HG03432 (cell line): Measurements from ENCODE around the gene DMRTB1.

Experiments used
- ATAC-seq: cut with Tn5 transposase; IDR thresholded peaks from one replicate; pipeline ENCODE4 v1.9.1; 2021; ENCODE audit warnings: mild to moderate bottlenecking, moderate library complexity; ENCODE audit not compliant: unreplicated experiment

The DMRTB1 gene

DNA sequence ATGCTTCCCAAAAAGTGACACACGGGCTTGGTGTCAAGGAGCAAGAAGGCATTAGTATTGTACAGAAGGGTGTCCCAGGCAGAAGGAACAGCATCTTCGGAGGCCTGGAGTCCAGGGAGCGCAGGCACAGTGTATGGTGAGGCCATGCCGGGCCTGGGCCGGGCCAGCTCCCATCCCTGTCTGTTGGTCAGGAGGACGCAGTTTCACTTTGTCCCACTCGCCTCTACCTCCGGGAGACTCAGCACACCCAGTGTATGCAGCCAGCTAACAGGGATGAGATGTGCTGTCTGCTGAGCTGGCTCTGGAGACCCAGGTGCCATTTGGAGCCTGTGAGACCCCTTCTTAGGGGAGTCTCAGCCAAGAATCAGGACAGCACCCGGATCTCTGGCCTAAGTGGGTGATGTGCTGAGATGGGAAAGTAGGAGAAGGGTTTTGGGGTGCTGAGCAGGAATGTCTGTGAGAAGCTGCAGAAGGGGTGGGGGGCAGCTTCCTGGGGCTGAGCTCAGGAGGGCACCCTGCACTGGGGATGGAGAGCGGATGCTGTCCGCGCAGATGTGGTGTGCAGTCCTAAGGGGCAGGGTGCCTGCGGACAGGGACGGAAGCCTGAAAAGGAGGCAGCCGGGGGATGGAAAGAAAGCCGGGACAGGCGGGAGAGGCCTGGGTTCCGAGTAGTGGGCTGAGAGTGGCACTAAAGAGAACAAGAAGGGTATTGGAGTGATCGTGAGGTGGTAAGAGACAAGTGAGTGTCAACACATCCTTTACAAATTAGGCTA is 25.7 kb downstream of the DMRTB1 start:
- ATAC-seq = no peak

DNA sequence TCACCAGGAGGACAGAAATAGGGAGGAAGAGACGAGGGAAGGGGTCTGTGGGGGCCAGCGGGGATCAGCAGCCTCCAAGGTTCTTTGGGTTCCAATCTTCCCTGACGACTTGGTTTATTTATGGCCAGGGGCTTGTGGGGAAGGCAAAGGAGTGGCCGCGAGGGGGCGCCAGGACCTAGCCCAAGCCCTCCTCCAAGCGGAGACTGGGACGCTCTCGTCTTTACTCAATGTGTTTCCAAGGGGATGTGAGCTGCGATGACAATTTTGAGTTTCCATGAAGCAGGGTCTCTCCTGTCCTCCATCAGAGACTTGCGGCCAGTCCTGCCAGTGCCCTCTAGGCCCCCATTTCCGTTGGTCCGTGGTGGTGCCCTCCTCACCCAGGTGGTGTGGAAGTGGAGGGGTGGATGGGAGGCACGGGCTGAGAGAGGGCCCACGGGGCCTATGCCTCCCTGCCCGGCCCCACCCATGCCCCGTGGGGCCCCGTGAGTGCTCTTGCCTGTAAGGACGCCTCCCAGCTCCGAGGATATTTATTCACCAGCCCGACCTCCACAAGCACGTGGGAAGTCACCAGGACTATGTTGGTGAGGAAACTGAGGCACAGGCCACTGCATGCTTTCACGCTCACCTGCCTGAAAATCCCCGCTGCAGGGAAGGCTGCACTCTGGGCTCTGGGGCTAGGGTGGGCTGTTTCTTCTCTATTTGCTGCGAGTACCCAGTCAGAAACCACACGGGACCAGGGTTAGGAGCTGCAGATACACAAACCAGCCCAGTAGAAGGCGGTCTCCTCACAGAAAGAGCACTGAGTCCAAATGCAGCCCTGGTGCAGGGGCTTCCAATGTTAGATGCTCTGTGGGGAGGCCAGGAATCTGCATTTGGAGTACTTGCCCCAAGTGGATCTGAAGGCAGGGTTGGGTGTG is 26.5 kb downstream of the DMRTB1 start:
- ATAC-seq = no peak

DNA sequence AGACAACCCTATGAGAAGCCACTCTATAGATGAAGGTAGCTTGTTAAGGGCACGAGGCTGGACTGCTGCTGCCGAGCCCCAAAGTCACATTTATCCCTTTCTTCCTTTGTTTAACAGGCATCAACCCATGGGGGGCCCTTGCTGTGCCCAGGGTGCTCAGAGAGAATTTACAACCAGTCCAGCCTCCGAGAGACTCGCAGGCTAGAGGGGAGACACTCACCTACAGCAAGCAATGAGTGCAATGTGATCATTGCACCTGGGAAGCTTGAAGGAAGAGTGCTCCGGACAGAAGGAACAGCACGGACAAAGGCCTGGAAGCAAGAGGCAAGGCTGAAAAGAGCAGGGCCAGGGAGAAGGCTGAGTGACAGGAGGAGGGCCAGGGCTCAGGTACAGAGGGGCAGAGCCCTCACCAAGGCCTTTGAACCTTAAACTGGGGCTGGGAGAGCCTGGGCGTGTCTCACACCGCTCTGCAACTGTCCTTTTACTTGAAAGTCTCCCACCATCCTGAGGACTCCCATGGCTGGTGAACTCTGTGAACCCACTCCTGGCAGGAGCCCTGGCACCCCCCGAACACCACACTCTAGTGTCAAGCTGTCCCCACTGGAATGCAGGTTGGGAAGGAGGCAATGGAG is 27.3 kb downstream of the DMRTB1 start:
- no peak for ATAC-seq

DNA sequence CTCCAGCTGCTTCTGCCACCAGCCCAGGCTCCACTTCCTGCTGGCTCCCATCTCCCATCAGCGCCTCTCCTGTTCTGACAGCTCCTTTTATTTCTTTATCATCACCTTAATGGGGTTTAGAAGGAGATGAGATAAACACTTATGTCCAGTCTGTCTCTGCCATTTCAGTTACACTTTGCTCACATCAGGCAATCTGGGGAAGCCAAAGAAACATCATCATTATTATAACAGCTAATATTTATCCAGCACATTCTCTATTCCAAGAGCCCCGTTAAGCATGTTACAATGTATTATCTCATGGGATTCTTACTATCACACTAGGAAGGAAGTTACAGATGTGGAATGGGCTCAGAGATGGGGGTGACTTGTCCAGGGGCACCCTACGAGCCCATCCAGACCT is 31.2 kb downstream of the DMRTB1 start:
- no peak for ATAC-seq

DNA sequence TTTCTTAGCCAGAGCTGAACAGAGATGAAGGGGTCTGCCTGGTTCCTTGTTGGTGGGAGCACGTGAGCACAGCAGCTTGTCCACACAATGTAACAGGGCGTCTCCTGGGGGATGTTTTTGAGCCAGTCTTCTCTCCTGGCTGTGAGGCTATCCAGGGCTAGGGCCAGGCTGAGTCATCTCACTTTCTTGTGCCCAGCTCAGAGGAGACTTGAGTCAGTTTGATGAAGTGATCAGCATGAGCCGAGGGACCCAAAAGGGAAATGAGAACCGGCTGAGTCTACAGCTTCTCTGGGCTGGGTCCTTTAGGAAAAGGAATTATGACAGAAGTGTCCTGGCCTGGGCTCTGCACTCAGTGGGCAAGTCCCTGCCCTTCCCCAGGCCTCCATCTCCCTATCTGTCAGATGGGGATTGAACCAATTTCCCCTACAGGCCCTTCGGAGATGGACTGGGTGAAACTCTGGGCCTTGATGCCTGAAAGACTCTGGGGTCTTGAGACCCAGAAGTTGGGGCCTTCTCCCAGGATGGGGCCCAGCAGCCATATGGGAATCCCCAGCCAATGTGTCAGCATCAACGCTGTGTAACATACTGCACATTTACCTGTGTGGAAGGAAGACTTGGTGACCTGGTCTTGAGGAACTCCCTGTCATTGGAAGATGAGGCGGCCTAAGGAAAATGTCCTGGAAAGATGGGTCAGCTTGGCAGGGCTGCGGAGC is 36.6 kb downstream of the DMRTB1 start:
- no peak for ATAC-seq

DNA sequence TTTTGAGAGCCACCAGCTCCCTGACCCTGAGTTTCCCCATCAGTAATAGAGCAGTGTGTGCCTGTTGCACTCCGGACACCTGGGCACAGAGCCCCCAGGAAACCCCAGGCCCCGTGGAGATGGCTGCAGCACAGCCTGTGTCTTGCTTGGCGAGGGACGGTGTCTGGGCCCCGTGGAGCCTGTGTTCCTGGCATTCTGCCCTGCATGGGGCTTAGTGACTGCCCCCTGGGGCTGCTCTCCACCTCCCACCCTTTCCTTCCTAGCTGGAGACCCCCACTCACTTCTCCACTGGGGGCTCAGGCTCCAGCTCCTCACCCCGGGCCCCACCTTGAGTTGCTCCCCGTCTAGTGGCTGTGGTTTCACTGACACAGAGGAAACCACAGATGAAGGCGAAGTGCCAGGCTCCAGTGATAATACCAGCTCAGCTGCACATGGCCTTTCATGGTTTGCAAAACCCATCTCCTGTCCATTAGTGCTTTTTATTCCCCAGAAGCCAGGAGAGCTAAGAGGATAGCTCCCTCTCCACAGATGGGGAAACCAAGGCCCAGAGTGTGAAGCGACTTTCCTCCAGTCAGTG is 39.4 kb downstream of the DMRTB1 start:
- no peak for ATAC-seq

DNA sequence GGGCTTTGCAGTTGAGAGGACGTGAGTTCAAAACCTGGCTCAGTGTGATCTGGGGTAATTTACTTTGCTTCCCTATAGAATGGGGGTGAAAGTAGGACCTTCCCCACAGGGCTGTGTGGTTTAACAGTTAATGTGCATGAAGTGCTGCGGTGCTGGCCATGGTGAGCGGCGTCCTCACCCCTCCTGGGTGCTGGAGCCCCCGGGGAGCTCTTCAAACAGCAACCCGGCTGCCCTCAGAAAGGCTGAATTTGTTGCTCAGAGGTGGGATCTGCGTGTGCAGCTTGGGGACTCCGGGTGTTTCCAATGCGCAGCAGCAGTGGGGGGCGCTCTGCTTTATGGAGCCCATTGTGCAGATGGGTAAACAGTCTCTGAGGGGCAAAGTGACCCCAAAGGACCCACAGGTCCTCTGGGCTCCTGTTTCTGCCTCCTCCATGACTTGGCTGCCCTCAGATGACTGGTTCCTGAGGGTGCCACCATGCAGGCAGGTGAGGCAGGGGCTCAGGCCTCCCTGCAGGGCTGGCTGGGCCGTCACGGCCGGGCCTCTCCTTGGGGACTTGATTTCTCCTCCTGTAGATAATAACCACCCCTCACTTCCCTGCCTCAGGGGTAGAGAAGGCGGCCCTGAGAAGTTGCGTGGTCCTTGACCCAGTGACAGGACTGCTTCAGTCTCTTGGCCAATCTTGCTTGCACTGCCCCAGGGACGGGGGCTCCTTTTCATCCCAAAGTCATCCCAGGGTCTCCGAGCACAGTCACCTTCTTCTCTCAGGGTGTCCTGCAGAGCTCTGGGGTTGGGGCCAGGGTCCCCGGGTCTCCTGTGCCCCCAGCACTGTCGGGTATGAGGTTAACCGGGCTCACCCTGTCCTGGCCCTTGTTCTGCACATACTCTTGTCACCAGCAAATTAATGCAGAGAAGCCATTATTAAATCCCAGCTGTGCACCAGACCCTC is 40.3 kb downstream of the DMRTB1 start:
- ATAC-seq = no peak

DNA sequence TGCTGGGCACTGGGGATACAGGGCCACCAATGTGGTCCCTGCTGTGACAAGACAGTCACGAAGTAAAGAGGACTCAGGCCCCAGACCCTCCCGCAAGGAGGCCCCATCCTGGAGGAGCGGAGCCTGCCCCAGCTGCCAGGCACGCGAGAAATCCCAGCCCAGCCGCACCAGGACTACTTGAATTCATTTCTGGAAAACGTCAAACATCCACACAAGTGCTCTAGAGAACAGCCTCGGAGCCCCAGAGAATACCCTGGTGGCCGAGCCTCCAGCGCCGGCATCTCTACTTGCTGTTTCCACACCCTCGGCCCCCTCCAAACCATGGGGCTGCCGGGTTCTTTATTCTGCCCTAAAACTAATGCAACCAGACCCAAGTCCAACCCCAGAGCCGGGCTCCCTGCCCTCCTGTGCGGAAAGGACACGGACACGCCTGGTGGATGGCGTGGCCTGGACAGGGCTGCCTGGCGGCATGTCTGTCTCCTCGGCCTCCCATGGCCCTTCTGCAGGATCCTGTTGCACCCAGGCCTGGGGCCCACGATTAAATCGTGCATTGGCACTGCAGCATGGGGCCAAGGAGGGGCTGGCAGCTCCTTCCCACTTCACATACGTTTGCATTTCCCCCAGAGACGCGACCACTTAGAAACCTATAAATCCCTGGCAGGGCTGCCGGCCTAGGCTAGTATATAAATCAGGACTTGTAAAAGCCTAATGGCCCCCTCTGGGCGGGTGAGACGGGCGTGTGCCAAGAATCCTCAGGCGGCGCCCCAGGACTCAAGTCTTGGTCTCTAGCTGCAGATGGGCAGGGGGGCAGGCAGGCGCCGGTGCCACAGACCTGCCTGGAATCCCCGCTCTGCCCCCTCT is 41.2 kb downstream of the DMRTB1 start:
- ATAC-seq = no peak

DNA sequence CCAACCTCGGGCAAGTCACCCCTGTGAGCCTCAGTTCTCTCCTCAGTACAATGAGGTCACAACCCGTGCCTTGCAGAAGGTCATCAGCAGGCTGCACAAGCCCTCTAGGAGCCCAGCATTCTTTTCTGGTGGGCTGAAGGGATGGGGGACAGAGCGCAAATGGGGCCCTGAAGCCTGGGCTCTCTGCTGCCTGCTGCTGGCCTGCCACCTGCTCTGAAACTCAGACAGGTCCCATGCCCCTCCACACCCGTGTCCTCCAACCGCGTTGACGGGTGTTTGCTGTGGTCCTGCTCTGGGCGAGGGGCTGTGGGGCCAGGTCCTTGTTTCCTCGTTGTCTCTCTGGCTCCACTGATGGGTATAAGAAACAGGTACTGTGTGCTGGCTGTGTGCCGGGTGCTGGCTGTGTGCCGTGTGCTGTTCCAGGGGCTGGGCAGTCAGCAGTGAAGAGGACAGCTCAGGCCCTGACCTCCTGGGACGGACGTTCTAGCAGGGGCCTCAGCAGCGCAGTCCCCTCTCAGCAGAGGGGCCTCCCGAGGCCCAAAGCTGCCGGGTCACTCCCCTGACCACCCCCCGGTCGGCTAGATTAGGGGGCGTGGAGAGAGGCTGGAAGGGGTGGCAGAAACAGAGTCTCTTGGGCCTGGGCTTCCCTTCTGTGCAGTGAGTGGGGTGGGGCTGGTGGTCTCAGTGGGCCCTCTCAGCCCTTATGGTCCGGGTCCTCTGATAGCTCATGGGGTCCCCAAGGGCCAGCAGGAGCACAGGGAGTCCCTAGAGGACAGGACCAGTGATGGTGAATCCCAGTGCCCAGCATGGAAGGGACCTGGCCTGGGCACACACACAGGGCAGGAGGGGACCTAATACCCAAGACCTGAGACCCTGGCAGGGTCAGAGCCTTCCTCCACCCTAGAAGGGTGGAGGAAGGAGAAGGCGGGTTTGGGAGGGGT is 42.1 kb downstream of the DMRTB1 start:
- ATAC-seq = no peak

DNA sequence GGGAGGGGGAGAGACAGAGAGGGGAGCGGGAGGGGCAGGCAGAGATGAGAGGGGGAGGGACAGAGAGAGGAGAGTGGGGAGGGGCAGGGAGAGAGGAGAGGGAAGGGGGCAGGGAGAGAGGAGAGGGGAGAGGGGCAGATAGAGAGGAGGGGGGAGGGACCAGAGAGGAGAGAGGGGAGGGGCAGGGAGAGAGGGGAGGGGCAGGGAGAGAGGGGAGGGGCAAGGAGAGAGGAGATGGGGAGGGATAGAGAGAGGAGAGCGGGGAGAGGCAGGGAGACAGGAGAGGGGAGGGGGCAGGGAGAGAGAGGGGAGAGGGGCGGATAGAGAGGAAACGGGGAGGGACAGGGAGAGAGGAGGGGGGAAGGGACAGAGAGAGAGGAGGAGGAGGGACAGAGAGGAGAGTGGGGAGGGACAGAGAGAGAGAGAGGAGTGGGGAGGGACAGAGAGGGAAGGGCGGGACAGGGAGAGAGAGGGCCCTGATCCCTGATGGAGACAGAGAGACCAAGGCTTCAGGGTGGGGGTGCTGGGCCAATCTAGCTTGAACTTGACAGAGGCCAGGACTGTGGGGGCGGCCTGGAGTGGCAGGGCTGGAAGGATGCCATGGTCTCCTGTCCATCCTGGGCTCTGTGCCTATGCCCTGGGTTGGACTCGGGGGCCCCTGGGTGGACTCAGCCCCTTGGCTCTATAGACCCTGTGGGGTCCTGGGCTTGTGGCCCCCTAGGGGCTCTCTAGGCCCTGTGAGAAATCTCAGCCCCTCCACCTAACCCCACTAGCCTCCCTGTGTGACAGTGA is 43.6 kb downstream of the DMRTB1 start:
- no peak for ATAC-seq

DNA sequence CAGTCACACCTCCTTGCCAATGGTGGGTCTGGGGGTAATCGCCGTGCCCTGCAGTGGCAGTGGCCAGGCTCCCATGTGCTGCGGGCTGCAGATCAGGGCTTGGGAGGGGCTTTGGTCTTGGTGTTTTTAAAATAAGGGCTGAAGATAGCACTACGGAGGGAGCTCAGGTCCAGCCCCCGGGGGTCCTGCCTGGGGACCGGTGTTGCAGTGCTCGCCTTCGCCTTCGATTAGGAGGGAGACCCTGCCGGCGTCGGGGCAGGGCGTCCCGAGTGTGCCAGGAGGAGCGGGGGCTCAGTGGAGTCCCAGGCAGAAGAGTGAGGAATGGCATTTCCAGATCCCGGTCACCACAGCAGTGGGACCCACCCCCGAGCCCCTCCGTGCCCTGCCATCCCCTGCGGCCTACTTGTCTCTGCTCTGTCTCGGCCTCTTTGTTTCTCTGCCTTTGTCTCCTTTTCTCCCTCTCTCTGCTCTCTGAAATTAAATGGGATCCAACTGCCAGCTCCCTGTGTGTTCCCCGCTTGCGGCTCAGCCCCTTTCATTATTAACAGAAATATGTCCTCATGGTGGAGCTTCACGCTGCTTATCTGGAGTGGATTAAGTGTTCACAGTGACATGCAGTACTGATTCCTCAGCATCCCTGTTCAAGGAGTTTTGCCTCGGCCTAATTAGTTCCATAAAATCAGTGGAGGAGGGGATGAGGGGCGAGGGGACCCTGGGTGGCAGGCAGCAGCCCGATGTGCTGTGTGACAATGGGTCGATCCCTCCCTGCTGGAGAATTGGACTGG is 44.4 kb downstream of the DMRTB1 start:
- ATAC-seq = no peak

DNA sequence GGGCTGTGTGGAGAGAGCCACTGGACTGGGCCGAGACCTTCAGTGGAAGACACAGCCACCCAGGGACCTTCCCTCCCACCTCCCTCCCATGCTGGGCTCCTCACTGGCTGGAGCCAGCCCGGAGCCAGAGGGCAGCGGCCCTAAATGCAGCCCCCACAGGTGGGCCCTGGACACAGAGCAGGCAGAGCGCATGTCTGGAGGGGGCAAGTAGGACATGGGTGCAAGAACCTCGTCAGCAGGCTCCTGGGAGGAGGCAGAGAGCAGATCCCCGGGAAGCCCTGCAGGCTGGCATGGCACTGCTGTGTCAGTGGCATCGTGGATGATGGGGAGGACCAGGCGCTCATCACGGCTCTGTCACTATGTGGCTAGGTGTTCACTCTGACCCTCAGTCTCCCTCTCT is 45.7 kb downstream of the DMRTB1 start:
- no peak for ATAC-seq

DNA sequence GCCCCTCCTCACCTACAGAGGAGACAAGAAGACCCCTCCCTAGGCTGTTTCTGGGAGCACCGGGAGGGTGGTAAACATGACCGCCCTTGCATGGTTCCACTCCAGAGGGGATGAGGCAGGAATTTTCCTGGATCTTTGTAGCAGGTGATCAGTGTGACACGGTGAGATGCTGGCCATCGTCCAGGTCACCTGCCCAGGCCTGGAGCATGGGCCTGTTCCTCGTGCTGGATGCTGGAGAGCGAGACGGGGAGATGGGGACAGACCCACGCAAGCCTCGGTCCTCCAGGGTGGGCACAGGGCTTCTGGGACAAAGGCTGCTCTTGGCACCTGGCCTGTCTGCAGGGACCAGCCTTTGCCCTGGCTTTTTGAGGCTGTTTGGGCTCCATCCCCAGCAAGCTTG is 46.2 kb downstream of the DMRTB1 start:
- ATAC-seq = no peak

DNA sequence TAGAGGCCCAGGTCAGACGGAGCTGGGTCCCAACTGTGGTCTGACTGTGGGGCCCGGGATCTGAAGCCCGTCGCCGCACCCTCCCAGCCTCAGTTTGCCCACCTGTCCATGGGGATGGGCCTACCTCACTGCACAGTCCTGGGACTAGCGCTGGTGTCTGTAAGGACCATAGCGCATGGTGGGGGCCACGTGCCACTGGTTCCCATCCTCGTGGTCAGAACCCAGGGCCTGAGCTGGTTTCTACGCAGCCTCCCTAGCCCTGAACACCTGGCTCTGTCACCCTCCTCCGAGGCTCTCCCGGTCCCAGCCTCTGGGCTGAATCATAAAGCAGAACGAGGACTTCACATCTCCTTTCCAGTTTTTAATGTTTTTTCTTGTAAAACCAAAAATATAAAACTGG is 46.7 kb downstream of the DMRTB1 start:
- ATAC-seq = no peak

DNA sequence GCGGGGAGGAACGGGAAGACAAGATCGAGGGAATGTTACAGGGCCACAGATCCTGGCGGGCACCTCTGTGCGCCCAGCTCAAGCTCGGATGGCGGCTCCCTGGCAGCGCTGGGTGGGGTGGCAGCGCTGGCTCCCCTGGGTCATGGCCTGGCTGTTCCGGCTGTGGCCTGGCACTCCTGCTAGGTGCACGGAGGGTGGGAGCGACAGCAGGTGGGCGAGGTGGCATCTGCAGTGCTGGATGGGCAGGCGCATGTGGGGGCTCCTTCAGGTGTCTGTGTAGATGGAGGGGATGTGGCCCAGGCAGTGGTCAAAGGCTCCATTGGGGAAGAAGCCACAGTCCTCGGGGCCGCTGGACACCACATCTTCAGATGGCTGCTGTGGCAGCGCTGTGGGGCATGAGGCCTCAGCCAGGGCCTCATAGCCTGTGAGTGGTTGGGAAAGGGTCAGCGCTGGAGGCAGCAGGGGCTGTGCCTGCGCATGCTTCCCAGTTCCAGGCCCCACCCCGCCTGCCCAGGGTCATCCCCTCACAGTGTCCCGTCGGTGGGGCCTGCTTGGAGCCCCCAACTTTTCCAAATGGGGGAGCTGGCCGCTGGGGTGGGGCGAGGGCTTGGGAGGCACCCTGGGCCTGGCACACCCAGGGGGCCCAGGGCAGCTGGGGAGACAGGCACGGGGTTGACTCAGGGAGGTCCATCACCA is 47.3 kb downstream of the DMRTB1 start:
- no peak for ATAC-seq
